Upper lobe of left lung (tissue), 6 donors: ENCODE results near the gene UPK3A. TPM values are rescaled to one million over a fixed set of nuclear protein-coding genes. Genes with fewer than 3 reads are reported as not detected.

Experiments
- ATAC-seq, 2 donors: fragments of 200-7000 bp; cut with Tn5 transposase; one replicate each; pipeline ENCODE4 v1.9.1; 2022; ENCODE audit warnings: mild to moderate bottlenecking in 2 of 2, moderate library complexity in 2 of 2; ENCODE audit not compliant: low FRiP score in 2 of 2
- DNase-seq, 2 donors: peaks; one replicate each; pipeline ENCODE4 v3.0.0-alpha.2; 2019 to 2020
- H3K27ac ChIP-seq, 4 donors: fragments of 200-600 bp; sonication (generic); one replicate each; pipeline ENCODE4 v1.5.1; 2016 to 2019
- H3K27me3 ChIP-seq, 4 donors: fragments of 200-600 bp; sonication (generic); one replicate each; pipeline ENCODE4 v1.5.1; 2017 to 2019
- H3K36me3 ChIP-seq, 4 donors: fragments of 200-600 bp; sonication (generic); one replicate each; pipeline ENCODE4 v1.5.1; 2016 to 2019
- H3K4me1 ChIP-seq, 4 donors: fragments of 200-600 bp; sonication (generic); one replicate each; pipeline ENCODE4 v1.5.1; 2018 to 2019
- H3K4me3 ChIP-seq, 4 donors: fragments of 200-600 bp; sonication (generic); one replicate each; pipeline ENCODE4 v1.5.1; 2017 to 2019; ENCODE audit warnings: mild to moderate bottlenecking in 2 of 4, moderate library complexity in 1 of 4
- H3K9me3 ChIP-seq, 4 donors: fragments of 200-600 bp; sonication (generic); one replicate each; pipeline ENCODE4 v1.5.1; 2018 to 2019
- CTCF ChIP-seq, 6 experiments: fragments of 450-650 bp in 4 of 6; fragments of 200-600 bp in 2 of 6; sonication (generic) in 2 of 6; IDR thresholded peaks; one replicate each; pipeline ENCODE4 v1.5.1; 2016 to 2019; ENCODE audit warnings: antibody characterized with exemption in 6 of 6
- EP300 ChIP-seq, 4 donors: sonication (generic); formaldehyde crosslinking; IDR thresholded peaks; one replicate each; pipeline ENCODE4 v1.5.1; 2017; ENCODE audit warnings: antibody characterized with exemption in 4 of 4, control low read depth in 2 of 4
- POLR2A ChIP-seq, 4 donors: fragments of 450-650 bp; IDR thresholded peaks; one replicate each; pipeline ENCODE4 v1.5.1; 2016 to 2017; ENCODE audit warnings: antibody characterized with exemption in 4 of 4, mild to moderate bottlenecking in 2 of 4
- POLR2AphosphoS5 ChIP-seq, 2 donors: sonication (generic); formaldehyde crosslinking; IDR thresholded peaks; one replicate each; pipeline ENCODE4 v1.5.1; 2017; ENCODE audit warnings: antibody characterized with exemption in 2 of 2
- WGBS, 2 donors: methylation state at CpG; one replicate each; pipeline ENCODE4 v1.1.5; 2017 to 2018; 5-methylcytosine and 5-hydroxymethylcytosine counted together
- total RNA-seq, 6 donors: library from RNA; depleted of rRNA in 4 of 6; stranded (reverse); fragments of >200 nt in 4 of 6; gene quantifications; one replicate each; pipeline versions ENCODE4 v1.1.0 to v1.2.1, GENCODE V29; 2016 to 2021
- donor health status: DM: no; HTN: no; CAD: no; lungs with moderate emphysema.
- donor health status: DM: no; HTN: yes; CAD: no; lungs with severe emphysema.

Gene UPK3A
- total RNA-seq, 6 donors from 2014 or later, result 0.44 TPM; not detected in 5

- peaks cover 11 to 21% (median 17%) of the 10 kb centered on the region in 4 donors for H3K4me1 ChIP-seq
- H3K27me3 ChIP-seq, result no peaks in the 10 kb centered on the region
- no peaks in the 10 kb centered on the region for H3K9me3 ChIP-seq
- H3K4me3 ChIP-seq, result no peak overlapping the region
- H3K36me3 ChIP-seq, result no peaks in the 10 kb centered on the region
- DNase-seq, result no peak
- ATAC-seq, result no peak
- H3K27ac ChIP-seq, result no peak overlapping the region
- TF ChIP-seq POLR2A (IDR thresholded peaks at IDR 0.05) (no peak), POLR2AphosphoS5 (IDR thresholded peaks at IDR 0.05) (no peak), EP300 (IDR thresholded peaks at IDR 0.05) (no peak), CTCF (IDR thresholded peaks at IDR 0.05) (no peak)
- 75 to 84% methylated on average over 13 to 16 of the region's 16 CpGs for WGBS, 2 donors
Measured at GRCh38 chr22:45270095-45271020, 14.4 kb upstream of the UPK3A start.

GRCh38 chr22:45271667-45272201, 13.0 kb upstream of the UPK3A start:
- DNase-seq, result no peak
- 58 to 71% methylated on average over 13 of the region's 13 CpGs for WGBS, 2 donors
- ATAC-seq, result peak in 1 of 2 donors; percentile 62
- no peak overlapping the region for H3K4me3 ChIP-seq
- H3K4me1 ChIP-seq, result peaks cover 11 to 21% (median 17%) of the 10 kb centered on the region in 4 donors
- TF ChIP-seq CTCF (IDR thresholded peaks at IDR 0.05) (no peak), EP300 (IDR thresholded peaks at IDR 0.05) (no peak), POLR2AphosphoS5 (IDR thresholded peaks at IDR 0.05) (peak in 1 of 2 donors; percentile 10), POLR2A (IDR thresholded peaks at IDR 0.05) (no peak)
- no peaks in the 10 kb centered on the region for H3K36me3 ChIP-seq
- H3K9me3 ChIP-seq, result no peaks in the 10 kb centered on the region
- peak overlapping the region in 3 of 4 donors; percentile 18 to 57 (median 52) for H3K27ac ChIP-seq
- H3K27me3 ChIP-seq, result no peaks in the 10 kb centered on the region

DNA sequence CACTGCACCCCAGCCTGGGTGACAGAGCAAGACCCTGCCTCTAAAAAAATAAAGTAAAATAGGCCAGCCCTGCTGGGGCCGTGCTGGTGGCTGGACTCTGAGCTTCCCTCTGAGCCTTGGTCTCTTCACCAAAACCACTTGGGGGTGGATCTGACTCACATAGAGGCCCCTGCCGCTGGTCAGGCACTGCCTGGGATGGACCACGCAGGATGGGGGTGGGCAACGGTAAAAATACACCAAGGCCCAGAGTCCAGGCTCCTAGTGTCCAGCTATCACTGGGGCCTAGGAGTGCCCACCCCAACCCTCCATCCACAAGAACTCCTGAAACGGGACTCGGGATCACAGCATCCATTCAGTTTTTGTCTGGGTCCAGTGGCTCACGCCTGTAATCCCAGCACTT, 12.3 kb upstream of the UPK3A start:
- no peak for ATAC-seq
- H3K4me1 ChIP-seq, result peaks cover 11 to 21% (median 17%) of the 10 kb centered on the region in 4 donors

GRCh38 chr22:45273452-45274075, 11.2 kb upstream of the UPK3A start:
- 85 to 89% methylated on average over 13 to 15 of the region's 15 CpGs for WGBS, 2 donors
- H3K9me3 ChIP-seq, result no peaks in the 10 kb centered on the region
- ATAC-seq (no peak), DNase-seq (no peak)
- no peak overlapping the region for H3K27ac ChIP-seq
- TF ChIP-seq CTCF (IDR thresholded peaks at IDR 0.05) (no peak), POLR2AphosphoS5 (IDR thresholded peaks at IDR 0.05) (no peak), POLR2A (IDR thresholded peaks at IDR 0.05) (no peak), EP300 (IDR thresholded peaks at IDR 0.05) (no peak)
- H3K27me3 ChIP-seq, result no peaks in the 10 kb centered on the region
- H3K4me3 ChIP-seq, result no peak overlapping the region
- H3K36me3 ChIP-seq, result no peaks in the 10 kb centered on the region
- peaks cover 11 to 13% (median 11%) of the 10 kb centered on the region in 4 donors for H3K4me1 ChIP-seq

More for the DNA sequence above, 12.3 kb upstream of the UPK3A start:
- WGBS, 2 donors, result 76 to 89% methylated on average over 4 to 7 of the region's 7 CpGs
- Histone ChIP-seq H3K9me3 (no peaks in the 10 kb centered on the region), H3K27me3 (no peaks in the 10 kb centered on the region), H3K27ac (peak overlapping the region in 3 of 4 donors; percentile 18 to 57 (median 52)), H3K4me3 (no peak overlapping the region), H3K36me3 (no peaks in the 10 kb centered on the region)
- DNase-seq, result no peak
- no peak for TF ChIP-seq CTCF (IDR thresholded peaks at IDR 0.05)
- TF ChIP-seq POLR2A (IDR thresholded peaks at IDR 0.05), result no peak
- no peak for TF ChIP-seq EP300 (IDR thresholded peaks at IDR 0.05)
- no peak for TF ChIP-seq POLR2AphosphoS5 (IDR thresholded peaks at IDR 0.05)
